Brain microvascular endothelial cell (primary cell): ENCODE results near the gene GSDME.
A peak's percentile ranks its signal among the peaks of the same experiment; 100 is the strongest.
"Not testable (repeated sequence)": the region's sequence is repeated elsewhere in the genome, so short reads cannot be mapped to it uniquely, and the experiment has no call there.

Experiments
- DNase-seq: peaks from one replicate; pipeline ENCODE4 v3.0.0-alpha.2; 2020
- H3K27ac ChIP-seq: fragments of 250-450 bp; sonication (Bioruptor Pico); 2 replicates; pipeline ENCODE4 v1.5.1; 2020; ENCODE audit warnings: mild to moderate bottlenecking, moderate library complexity
- H3K27me3 ChIP-seq: fragments of 250-450 bp; sonication (Bioruptor Pico); replicated peaks from 2 replicates; pipeline ENCODE4 v1.5.1; 2020; ENCODE audit warnings: mild to moderate bottlenecking
- H3K36me3 ChIP-seq: fragments of 250-450 bp; sonication (Bioruptor Pico); replicated peaks from 2 replicates; pipeline ENCODE4 v1.5.1; 2020; ENCODE audit warnings: mild to moderate bottlenecking
- H3K4me3 ChIP-seq: 2 replicates; pipeline ENCODE4 v1.5.1; 2011; ENCODE audit warnings: low read depth, mild to moderate bottlenecking, control low read depth, low read length, moderate library complexity
- in situ Hi-C: cut with HindIII; loops from 2 replicates; pipeline ENCODE4 v1.10.0; 2017; ENCODE audit warnings: low sequenced_read_pairs, low pct_ligation_motif_present
- TF ChIP-seq, protein P1 (sequence below): IDR thresholded peaks from 2 replicates; pipeline ENCODE4 v1.5.1; 2011; ENCODE audit warnings: low read depth, mild to moderate bottlenecking, moderate library complexity, low read length, control low read depth, inconsistent platforms; ENCODE audit errors: missing control alignments

The GSDME gene

GRCh38 chr7:24738577-24738976 is 18.7 kb downstream of the GSDME start:
- in situ Hi-C loops = no loop called here

DNA sequence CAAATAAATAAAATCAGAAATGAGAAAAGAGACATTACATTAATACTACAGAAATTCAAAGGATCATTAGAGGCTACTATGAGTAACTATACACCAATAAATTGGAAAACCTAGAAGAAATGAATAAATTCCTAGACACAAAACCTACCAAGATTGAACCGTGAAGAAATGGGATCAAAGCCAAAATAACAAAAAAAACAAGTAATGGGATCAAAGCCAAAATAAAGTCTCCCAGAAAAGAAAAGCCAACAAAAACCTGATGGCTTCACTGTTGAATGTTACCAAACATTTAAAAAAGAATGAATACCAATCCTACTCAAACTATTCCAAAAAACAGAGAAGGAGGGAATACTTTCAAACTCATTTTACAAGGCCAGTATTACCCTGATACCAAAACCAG is 20.0 kb downstream of the GSDME start:
- in situ Hi-C loops = no loop called here
- H3K4me3 ChIP-seq = no peak overlapping the region
- TF ChIP-seq, protein P1, sequence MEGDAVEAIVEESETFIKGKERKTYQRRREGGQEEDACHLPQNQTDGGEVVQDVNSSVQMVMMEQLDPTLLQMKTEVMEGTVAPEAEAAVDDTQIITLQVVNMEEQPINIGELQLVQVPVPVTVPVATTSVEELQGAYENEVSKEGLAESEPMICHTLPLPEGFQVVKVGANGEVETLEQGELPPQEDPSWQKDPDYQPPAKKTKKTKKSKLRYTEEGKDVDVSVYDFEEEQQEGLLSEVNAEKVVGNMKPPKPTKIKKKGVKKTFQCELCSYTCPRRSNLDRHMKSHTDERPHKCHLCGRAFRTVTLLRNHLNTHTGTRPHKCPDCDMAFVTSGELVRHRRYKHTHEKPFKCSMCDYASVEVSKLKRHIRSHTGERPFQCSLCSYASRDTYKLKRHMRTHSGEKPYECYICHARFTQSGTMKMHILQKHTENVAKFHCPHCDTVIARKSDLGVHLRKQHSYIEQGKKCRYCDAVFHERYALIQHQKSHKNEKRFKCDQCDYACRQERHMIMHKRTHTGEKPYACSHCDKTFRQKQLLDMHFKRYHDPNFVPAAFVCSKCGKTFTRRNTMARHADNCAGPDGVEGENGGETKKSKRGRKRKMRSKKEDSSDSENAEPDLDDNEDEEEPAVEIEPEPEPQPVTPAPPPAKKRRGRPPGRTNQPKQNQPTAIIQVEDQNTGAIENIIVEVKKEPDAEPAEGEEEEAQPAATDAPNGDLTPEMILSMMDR = no peak
- no peaks in the 10 kb centered on the region for H3K36me3 ChIP-seq
- no peak overlapping the region for H3K27ac ChIP-seq
- H3K27me3 ChIP-seq = no peaks in the 10 kb centered on the region
- no peak for DNase-seq

More at GRCh38 chr7:24738577-24738976, 18.7 kb downstream of the GSDME start:
- Histone ChIP-seq H3K4me3 (no peak overlapping the region), H3K36me3 (no peaks in the 10 kb centered on the region), H3K27ac (no peak overlapping the region), H3K27me3 (no peaks in the 10 kb centered on the region)
- TF ChIP-seq, protein P1 = no peak
- DNase-seq = no peak

GRCh38 chr7:24735594-24735993 is 21.7 kb downstream of the GSDME start:
- in situ Hi-C loops, H3K27ac ChIP-seq, DNase-seq, H3K36me3 ChIP-seq, H3K27me3 ChIP-seq, H3K4me3 ChIP-seq: not testable (repeated sequence)

DNA sequence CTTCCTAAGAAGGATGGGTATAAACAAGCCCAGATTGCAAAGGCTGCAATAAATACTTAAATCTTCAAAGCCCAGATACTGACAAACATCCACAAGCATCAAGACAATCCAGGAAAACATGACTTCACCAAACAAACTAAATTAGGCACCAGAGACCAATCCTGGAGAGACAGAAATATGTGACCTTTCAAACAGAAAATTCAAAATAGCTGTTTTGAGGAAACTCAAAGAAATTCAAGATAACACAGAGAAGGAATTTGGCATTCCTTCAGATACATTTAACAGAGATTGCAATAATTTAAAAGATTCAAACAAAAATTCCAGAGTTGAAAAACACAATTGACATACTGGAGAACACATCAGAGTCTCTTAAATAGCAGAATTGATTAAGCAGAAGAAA is 23.0 kb downstream of the GSDME start:
- H3K27ac ChIP-seq = no peak overlapping the region
- DNase-seq = no peak
- H3K36me3 ChIP-seq = no peaks in the 10 kb centered on the region
- no peak overlapping the region for H3K4me3 ChIP-seq
- no peaks in the 10 kb centered on the region for H3K27me3 ChIP-seq
- TF ChIP-seq, protein P1 = no peak
- in situ Hi-C loops = no loop called here

DNA sequence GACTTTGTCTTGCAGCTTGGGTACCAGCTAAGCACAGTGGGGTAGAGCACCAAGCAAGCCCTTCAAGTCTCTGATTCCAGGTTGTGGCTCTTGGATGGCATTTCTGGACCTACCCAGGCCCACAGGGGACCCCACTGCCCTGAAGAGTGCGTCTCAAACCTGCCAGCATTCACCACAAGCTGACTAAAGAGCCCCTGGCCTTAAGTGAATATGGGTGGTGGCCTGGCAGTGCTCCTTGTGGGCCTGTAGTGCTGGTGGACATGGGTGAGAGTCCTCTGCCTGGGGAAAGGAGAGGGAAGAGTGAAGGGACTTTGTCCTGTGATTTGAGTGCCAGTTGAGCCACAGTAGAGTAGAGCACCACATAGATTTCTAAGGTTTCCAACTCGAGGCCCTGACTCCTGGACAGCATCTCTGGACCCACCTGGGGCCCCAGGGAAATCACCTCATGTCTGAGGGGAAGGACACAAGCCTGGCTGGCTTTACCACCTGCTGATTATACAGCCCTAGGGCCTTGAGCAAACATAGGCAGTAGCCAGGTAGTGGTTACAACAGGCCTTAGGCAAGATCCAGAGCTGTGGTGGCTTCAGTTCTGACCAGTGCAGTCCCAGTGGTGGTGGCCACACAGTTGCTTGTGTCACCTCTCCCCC is 23.7 kb downstream of the GSDME start:
- in situ Hi-C loops = no loop called here
- TF ChIP-seq, protein P1 = no peak
- Histone ChIP-seq H3K27ac (no peak overlapping the region), H3K4me3 (no peak overlapping the region), H3K27me3 (no peaks in the 10 kb centered on the region), H3K36me3 (no peaks in the 10 kb centered on the region)
- no peak for DNase-seq

DNA sequence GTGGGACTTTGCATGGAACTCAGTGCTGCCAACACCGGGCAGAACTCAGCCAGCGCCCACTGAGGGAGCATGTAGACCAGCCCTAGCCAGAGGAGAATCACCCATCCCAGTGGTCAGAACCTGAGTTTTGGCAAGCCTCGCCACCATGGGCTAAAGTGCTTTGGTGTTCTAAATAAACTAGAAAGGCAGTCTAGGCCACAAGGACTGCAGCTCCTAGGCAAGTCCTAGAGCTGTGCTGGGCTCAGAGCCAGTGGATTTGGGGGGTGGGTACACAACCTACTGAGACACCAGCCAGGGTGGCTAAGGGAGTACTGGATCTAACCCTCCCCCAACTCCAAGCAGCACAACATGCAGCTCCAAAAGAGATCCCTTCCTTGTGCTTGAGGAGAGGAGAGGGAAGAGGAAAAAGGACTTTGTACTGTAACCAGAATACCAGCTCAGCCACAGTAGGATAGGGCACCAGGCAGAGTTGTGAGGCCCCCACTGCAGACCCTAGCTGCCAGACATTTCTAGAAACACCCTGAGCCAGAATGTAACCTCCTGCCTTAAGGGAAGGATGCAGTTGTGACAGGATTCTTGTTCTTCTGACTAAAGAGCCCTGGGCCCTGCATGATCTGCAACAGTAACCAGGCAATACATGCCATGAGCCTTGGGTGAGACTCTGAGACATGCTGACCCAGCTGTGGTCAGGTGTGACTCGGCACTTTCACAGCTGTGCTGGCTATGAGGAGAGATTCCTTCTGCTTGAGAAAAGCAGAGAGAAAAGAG is 24.4 kb downstream of the GSDME start:
- no peak overlapping the region for H3K4me3 ChIP-seq
- no peaks in the 10 kb centered on the region for H3K27me3 ChIP-seq
- H3K27ac ChIP-seq = no peak overlapping the region
- TF ChIP-seq, protein P1 = no peak
- peak; percentile 65 for DNase-seq
- H3K36me3 ChIP-seq = no peaks in the 10 kb centered on the region
- in situ Hi-C loops = no loop called here
